Endometrial microvascular endothelial cells (primary cell): ENCODE data around the gene ZNF26. TPM values are rescaled to one million over a fixed set of nuclear protein-coding genes. Genes with fewer than 3 reads are reported as not detected.

Experiments
- in situ Hi-C: cut with HindIII; loops from 2 replicates; pipeline ENCODE4 v1.10.0; 2017; ENCODE audit warnings: low sequenced_read_pairs, low pct_unique_long_range_greater_than_20kb; ENCODE audit errors: inconsistent ontology term
- total RNA-seq: library from RNA; depleted of rRNA; stranded (reverse); fragments of >200 nt; gene quantifications from one replicate; pipeline ENCODE4 v1.2.3, GENCODE V29; 2015; ENCODE audit errors: inconsistent ontology term

ZNF26 gene
- total RNA-seq, 1 donor from 2014 or later, result 9.6 TPM

DNA sequence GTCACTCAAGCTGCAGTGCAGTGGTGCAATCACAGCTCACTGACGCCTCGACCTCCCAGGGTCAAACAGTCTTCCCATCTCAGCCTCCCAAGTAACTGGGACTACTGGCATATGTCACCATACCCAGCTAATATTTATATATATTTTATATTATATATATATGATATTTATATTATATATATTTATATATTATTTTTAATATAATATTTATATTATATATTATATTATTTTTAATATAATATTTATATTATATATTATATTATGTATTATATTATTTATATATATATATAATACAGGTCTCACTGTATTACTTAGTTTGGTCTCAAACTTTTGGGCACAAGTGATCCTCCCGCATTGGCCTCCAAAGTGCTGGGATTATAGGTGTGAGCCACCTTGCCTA is 60.5 kb downstream of the ZNF26 start:
- in situ Hi-C loops, result no loop called here

DNA sequence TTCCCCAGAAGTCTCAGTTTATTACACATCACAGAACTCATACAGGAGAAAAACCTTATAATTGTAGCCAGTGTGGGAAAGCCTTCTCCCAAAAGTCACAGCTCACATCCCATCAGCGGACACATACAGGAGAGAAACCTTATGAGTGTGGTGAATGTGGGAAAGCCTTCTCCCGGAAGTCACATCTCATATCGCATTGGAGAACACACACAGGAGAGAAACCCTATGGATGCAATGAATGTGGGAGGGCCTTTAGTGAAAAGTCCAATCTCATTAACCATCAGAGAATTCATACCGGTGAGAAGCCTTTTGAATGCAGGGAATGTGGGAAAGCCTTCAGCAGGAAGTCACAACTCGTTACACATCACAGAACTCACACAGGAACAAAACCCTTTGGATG is 71.3 kb downstream of the ZNF26 start:
- in situ Hi-C loops, result loop anchor here (10.0 kb wide), 1 partner anchor 143 kb away; no protein-coding TSS in a partner anchor

DNA sequence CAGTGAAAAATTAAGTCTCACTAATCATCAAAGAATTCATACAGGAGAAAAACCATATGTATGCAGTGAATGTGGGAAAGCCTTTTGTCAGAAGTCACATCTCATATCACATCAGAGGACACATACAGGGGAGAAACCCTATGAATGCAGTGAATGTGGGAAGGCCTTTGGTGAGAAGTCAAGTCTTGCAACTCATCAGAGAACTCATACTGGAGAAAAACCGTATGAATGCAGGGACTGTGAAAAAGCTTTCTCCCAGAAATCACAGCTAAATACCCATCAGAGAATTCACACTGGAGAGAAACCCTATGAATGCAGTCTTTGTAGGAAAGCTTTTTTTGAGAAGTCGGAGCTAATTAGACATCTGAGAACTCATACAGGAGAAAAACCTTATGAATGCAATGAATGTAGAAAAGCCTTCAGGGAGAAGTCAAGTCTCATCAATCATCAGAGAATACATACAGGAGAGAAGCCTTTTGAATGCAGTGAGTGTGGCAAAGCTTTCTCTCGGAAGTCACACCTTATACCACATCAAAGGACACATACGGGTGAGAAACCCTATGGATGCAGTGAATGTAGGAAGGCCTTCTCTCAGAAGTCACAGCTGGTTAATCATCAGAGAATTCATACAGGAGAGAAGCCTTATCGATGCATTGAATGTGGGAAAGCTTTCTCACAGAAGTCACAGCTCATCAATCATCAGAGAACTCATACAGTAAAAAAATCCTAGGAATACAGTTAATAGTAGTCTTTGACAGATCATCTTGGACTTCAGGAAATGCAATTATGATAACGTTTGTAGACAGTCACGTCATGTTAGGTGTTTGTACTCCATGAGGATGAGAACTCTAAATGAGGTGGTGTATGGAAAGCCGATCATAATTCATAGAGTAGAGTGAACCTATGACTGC is 72.3 kb downstream of the ZNF26 start:
- in situ Hi-C loops, result loop anchor here (10.0 kb wide), 1 partner anchor 144 kb away; no protein-coding TSS in a partner anchor

DNA sequence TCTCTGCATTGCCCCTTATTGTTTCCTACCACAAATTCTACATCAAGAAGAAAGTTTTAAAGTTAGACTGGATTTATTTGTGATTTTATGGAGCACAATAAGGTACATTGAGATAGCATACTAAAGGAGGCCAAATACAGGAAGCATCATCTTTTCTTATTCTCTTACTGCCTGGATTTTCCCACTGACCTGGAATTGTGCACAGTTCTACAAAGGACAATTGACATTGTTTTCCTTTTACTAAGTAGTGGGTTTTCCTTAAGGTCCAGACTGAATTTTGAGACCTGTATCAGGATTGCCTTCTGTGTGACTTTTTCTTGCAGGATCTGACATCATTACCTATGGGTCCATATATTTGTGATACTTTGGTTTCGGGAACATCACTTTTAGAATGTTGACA is 75.8 kb downstream of the ZNF26 start:
- in situ Hi-C loops, result no loop called here

DNA sequence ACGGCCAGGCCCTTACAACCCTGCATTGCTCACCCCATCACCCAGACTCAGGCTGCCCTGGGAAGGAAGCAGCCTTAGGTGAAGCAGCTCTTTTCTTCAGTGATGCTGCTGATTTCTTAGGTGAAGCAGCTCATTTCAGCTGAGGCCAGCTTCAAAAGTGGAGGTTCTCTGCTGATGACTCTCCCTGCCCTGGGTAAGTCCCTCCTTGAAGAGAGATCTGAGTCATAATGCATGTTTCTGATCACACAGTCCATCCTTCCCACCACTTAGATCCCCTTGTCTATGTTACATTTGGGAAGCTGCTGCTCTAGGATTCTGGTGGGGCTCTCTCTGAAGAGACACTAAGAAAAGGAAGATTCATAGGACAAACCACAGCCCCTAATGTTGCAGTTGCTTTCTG is 77.4 kb downstream of the ZNF26 start:
- in situ Hi-C loops, result no loop called here

DNA sequence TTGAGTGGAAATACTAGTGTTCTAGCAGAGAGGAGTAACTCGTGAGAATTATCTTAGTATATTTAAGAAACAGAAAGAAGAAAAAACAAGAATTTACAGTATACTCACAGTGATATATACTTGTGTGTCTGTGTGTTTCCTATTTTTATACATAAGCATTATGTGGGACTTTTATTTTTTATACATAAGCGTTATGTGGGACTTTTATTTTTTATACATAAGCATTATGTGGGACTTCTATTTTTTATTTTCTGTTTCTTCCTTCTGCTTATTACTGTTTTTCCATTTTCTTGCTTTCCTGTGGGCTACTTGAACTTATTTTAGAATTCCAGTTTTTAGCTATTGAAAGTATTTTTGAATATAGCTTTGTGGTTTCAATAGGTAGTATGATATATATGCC is 87.7 kb downstream of the ZNF26 start:
- in situ Hi-C loops, result no loop called here

Other genes with a start within 250 kb of the ZNF26 start
- 70.0 TPM for gene ANKLE2, start 224.5 kb upstream of the ZNF26 start, total RNA-seq
- 46.2 TPM for gene GOLGA3, start 157.5 kb upstream of the ZNF26 start, total RNA-seq
- gene CHFR, start 98.8 kb upstream of the ZNF26 start, total RNA-seq, result 31.5 TPM
- gene ZNF605, start 30.1 kb upstream of the ZNF26 start, total RNA-seq, result 2.4 TPM
- 11.2 TPM for gene ZNF84, start 51.1 kb downstream of the ZNF26 start, total RNA-seq
- gene ZNF140, start 94.6 kb downstream of the ZNF26 start, total RNA-seq, result 15.2 TPM
- 0.37 TPM for gene ZNF891, start 143.9 kb downstream of the ZNF26 start, total RNA-seq
- 1.3 TPM for gene ZNF10, start 144.3 kb downstream of the ZNF26 start, total RNA-seq
- gene ZNF268, start 195.1 kb downstream of the ZNF26 start, total RNA-seq, result 40.5 TPM
- not detected for gene ANHX, start 249.5 kb downstream of the ZNF26 start, total RNA-seq